D721Med (cell line): ENCODE measurements around the gene NT5DC3.

ENCODE experiments used
- DNase-seq: peaks from one replicate; pipeline ENCODE4 v3.0.0; 2011; ENCODE audit warnings: low spot score; ENCODE audit not compliant: insufficient read length
- FAIRE-seq: peaks from 2 replicates; lab custom pipeline; 2011; peaks lifted over from hg19 to GRCh38; lab: Jason Lieb, UNC
- TF ChIP-seq, protein P1 (sequence below): IDR thresholded peaks from 2 replicates; pipeline ENCODE4 v1.5.1; 2012; ENCODE audit warnings: mild to moderate bottlenecking, control low read depth; ENCODE audit not compliant: insufficient read depth; ENCODE audit errors: missing control alignments

The NT5DC3 gene

GRCh38 chr12:103824845-103825244, 16.2 kb downstream of the NT5DC3 start:
- TF ChIP-seq, protein P1, sequence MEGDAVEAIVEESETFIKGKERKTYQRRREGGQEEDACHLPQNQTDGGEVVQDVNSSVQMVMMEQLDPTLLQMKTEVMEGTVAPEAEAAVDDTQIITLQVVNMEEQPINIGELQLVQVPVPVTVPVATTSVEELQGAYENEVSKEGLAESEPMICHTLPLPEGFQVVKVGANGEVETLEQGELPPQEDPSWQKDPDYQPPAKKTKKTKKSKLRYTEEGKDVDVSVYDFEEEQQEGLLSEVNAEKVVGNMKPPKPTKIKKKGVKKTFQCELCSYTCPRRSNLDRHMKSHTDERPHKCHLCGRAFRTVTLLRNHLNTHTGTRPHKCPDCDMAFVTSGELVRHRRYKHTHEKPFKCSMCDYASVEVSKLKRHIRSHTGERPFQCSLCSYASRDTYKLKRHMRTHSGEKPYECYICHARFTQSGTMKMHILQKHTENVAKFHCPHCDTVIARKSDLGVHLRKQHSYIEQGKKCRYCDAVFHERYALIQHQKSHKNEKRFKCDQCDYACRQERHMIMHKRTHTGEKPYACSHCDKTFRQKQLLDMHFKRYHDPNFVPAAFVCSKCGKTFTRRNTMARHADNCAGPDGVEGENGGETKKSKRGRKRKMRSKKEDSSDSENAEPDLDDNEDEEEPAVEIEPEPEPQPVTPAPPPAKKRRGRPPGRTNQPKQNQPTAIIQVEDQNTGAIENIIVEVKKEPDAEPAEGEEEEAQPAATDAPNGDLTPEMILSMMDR: no peak
- FAIRE-seq (no peak), DNase-seq (no peak)

GRCh38 chr12:103824290-103824689, 16.7 kb downstream of the NT5DC3 start:
- DNase-seq: no peak
- no peak for FAIRE-seq
- TF ChIP-seq, protein P1: no peak

DNA sequence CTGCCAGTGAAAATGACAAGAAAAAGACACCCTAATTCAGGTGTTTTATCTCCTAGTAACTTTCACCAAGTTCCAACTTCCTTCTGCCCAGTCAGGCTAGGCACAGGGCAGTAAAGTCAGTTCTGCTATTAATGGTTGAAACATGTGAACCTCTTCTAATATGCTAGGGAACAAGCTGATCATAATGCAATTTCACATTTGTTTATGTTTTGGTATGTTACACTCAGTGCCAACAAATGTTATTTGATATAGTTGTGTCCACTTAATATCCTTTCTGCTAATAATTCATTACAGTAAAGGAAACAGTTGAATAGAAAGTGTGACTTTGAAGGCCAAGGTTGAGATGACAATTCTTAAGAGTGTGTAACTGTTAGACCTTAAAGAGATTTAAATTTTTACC, 17.2 kb downstream of the NT5DC3 start:
- no peak for FAIRE-seq

GRCh38 chr12:103821773-103822172, 19.3 kb downstream of the NT5DC3 start:
- no peak for FAIRE-seq
- DNase-seq: no peak
- TF ChIP-seq, protein P1: no peak

More for the DNA sequence above, 17.2 kb downstream of the NT5DC3 start:
- TF ChIP-seq, protein P1: no peak
- DNase-seq: no peak

DNA sequence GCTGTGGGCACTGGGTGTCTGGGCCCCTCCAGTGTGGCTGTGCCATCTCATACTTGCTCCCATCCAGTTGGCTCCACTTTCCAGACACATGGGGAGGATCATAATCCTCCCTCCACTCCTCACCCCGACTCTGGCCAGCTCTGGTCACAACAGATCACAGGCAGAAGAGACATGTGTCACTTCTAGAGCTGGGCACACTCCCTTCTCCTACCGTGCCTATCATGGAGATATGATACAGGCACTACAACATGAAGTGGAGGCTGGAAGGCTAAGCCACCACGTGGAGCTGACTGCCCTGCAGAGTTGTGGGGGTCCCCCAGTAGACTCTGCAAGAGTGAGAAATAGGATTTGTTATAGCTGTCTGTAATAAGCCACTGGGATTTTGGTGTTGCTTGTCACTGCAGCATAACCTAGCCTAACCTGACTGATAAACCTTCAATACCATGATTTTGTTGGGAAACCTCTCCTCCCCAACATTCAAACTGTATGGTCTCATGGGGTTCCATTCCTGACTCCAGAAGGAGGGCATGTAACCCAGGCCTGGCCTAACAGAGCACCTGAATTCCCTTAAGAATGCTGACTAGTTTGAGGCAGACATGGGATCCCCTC, 20.0 kb downstream of the NT5DC3 start:
- TF ChIP-seq, protein P1: no peak
- DNase-seq: no peak
- FAIRE-seq: no peak

GRCh38 chr12:103820361-103820760, 20.7 kb downstream of the NT5DC3 start:
- no peak for FAIRE-seq
- TF ChIP-seq, protein P1: no peak
- no peak for DNase-seq

GRCh38 chr12:103819892-103820291, 21.1 kb downstream of the NT5DC3 start:
- TF ChIP-seq, protein P1: no peak
- no peak for DNase-seq
- no peak for FAIRE-seq
